GM18520 (cell line): ENCODE results near the gene DQX1.

Source experiments
- ATAC-seq: cut with Tn5 transposase; IDR thresholded peaks from one replicate; pipeline ENCODE4 v1.9.1; 2021; ENCODE audit not compliant: unreplicated experiment

Gene DQX1

DNA sequence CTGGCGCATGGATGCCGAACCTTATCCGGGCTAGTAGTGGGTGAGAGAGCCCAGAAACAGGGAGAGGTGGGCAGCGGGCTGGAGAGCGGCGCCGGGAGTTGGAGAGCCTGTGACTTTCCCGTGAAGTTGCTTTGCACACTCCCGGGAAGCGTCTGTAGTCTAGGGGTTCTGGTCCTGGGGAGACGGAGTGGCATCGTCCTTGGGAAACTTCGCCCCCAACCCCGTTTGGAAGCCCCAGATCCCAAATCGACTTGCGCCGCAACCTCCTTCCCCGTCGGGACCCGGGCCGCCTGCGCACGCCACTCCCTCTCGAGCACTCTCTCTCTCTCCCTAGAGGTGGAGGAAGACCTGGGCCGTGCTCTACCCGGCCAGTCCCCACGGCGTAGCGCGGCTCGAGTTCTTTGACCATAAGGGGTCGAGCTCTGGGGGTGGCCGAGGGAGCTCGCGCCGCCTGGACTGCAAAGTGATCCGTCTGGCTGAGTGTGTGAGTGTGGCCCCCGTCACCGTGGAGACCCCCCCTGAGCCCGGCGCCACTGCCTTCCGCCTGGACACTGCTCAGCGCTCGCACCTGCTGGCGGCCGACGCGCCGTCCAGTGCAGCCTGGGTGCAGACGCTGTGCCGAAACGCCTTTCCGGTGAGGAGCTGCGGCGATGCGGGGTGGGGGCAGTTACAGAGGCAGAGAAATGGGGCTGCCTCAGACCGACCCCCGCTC, 28.9 kb upstream of the DQX1 start:
- ATAC-seq = no peak

DNA sequence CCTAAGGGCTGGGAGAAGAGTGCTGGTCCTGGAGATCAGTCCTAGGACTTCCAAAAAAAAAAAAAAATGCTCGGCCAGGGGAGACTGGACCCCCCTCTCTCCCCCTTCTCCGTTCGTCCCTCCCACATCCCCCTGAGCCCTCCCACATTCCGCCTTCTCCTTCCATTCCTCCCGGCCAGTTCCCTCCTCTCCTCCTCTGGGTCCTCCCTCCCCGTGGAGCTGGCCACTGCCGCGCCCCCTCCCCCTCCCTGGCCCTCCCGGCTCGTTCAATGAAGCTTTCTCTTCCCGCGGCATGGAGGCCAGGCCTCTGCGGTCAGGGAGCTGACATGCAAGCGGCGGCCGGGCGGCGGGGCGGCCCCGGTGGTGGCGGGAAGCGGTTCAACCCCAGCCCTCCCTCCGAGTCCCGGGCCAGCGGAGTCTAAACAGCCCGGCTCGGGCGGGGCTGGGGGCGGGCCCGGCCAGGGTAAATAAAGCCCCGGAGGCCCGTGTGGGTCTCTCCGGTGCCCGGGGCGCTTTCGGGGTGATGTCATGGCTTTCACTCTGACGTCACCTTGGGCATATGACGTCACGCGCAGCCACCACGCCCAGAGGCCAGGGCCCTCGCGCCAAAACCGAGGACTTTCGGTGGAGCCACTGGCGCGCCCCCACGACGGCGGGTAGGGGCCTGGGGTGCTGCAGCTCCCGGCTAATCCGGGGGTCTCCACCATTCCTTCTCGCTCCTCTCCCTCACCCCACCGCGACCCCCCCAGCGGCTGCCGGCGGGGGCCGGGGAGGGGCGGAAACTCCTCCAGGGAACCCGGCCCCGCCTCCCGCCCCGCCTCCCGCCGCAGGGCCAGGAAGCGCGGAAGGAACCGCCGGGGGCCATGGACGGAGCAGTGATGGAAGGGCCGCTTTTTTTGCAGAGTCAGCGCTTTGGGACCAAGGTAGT, 28.1 kb upstream of the DQX1 start, which contains the start of the genes DOK1 and LOXL3:
DOK1 (plus strand) TSS at position 829 of the 928 bp plus-strand sequence; CDS start at position 864, 35 bp downstream.
LOXL3 (minus strand) TSS at position 51 of the 928 bp plus-strand sequence. CDS start 1,308 bp downstream, outside the sequence.
- ATAC-seq = peak; percentile 36

DNA sequence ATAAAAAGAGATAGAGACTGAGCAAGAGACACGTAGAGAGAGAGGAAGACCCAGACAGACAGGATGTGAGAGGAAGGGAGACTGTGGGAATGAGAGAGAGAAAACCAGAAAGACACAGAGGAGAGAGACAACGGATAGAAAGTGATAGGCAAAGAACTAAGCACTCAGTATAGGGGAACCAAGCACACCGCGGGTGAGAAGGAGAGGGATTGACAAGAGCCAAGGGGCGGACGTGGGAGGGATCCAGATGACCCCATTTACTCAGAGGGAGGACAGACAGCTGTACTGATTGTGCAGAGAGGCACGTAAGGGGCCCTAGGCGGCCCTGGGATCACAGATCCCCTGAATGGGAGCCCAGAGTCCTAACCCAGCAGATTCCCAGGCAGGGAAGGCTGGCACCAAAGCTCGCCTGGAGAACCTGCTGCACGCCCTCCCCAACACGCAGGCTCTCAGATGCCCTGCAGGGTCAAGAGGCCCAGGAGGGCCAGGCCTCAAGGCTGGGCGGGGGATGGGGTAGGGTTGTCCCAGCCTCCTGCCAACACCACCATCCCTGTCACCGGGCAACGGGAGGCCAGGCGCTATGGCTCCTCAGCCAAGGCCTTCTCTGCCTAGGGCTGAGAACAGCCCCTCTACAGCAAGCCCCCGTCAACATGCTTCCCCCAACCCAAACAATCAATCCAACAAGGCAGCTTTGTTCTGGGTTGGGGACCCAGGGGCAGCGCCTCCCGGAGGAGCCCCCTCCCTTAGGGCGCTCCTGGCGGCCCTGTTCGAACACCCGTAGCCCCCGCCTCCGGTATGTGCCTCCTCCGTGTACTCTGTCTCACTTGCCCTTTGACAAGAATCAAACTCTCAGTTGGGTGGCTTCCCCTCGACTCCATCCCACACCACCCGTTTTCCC, 27.1 kb upstream of the DQX1 start:
- ATAC-seq = no peak

DNA sequence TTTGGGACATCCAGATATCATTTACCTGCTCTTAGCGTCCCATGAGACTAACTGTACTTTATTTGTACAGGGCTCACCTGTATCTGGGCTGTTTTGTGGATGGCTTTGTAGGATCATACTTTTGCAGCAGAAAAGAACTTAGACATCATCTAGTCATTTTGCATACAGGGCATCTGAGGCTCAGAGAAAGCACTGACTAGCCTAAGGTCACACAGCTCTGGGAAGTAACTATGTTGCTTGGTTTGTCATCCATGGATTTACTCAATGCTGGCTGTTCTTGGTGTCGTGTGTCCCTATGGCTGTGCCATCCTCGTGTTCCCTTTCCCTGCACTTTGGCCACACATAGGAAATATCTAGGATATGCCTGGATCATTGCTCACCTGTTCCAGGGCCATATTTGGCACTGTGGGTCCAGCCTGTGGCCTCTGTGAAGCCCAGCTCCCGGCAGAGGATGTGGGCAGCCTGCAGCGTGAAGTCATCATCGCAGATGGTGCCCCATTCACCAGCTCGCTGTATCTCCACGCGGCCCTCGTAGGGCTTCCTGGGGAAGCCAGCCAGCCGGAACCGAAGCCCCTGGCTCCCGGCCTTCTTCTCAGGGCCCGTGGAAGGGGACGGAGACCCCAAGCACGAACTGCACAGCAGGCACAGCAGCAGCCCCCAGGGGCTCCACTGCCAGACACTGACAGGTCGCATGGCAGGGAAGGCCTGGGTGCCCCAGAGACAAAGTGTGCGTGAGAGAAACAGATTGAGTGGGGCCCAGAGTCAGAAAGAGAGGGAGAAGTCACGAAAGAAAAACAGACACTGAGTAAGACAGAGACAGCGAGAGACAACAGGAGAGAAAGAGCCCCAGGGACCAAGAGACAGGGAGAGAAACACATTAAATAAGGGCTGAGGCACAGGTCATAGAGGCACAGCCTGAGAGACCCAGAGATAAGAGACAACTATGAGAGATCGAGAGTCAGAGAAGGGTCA, 26.2 kb upstream of the DQX1 start:
- no peak for ATAC-seq

DNA sequence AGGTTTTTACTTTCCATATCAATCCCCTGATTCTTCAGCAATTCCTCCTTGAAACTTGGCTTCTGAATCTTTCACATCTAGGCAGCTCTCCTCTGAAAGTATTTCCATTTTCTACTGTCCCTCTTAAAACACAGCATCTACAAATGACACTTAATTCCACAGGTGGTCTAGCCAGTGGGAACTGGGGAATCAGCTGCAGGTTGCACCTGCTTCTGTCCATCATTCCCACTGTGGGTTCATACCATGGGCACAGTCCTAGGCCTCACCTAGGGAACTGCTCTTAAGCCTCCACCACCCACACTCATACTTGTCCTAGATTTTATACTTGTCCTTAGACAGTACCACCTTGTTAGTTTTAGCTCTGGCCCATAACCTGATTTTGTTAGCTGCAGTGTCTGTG, 25.5 kb upstream of the DQX1 start:
- ATAC-seq = no peak

DNA sequence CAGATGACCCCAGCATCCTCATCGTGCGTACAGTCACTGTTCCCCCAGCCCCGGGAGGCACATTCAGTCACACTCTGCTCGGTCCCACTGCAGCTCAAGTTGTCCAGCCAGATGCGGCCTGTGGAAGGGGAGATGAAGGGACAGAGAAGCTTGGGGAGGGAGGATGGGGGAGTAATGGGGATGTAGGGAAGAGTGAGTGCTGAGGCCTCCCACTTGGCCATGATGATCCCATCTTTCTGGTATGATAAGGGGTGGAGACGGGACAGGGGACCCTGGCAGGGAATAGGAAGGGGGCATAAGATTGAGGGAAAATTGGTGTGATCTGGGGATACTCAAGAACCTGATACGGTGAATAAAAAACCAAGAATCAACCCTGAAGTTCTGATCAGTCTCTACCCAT, 24.2 kb upstream of the DQX1 start:
- no peak for ATAC-seq

DNA sequence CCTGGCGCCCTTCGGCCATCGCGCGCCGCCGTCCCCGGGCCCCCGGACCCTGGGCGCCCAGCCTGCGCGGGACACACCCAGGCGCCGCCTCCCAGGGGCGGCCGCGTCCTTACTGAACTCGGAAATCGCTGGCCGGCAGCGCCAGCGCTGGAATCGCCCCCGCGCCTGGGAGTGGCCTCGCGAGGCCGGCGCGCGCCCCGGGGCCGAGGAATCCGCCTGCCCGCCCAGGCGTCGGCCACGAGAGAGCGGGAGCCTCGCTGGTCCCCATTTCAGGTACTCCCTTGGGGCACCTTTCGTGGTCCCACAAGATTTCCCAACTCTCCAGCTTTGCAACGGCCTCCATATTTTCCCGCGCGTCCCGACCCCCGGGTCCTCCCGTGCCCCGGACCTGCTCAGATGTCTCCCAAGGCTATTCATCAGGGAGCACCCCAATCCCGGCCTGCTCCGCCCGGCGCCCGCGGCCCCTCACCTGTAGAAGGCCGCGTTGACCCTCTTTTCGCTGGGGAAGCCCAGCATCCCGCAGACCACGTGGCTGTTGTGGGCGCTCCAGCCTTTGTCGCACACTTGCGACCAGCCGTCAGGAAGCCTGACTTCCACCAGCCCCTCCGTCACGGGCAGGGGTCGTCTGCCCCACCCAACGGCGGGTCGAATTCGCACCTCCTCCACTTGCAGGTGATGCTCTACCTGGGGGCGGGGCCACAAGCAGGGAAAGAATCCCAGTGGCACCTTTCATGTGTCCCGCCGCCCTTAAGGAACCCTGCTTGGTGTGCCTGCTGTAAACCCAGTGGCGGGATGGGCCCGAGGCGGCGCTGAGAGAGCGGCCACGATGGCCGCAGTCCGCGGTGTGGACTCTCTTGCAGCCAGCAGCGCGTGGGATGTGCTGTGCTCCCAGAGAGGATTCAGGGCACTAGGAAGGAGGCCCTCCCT, 23.1 kb upstream of the DQX1 start:
- no peak for ATAC-seq

DNA sequence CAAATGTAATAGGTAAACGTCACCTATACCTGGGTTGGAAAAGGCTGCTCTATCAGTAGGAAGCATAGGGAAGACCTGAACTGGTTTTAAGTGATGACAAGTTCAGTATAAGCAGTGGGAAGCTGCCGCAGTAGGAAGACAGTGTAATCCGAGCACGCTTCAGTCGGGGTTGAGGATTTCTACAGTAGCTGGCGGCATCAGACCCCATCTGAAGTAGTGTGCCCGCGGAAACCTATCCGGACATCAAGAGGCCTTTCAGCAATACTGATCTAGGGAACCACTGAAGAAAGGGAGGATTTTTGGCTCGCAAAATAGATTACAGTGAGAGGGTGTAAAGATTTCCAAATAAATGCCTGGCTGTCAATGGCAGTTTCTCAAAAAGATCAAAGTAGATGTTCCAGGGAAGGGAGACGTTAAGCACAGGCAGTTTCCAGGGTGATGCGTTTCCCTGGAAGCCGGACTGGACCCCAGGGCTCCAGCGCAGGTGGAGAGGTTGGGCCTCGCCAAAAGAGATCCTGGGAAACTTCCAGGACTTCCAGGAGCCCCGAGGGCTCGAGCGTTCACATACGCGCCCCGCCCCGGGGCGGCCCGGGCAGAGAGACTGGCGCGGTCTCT, 22.4 kb upstream of the DQX1 start:
- no peak for ATAC-seq

DNA sequence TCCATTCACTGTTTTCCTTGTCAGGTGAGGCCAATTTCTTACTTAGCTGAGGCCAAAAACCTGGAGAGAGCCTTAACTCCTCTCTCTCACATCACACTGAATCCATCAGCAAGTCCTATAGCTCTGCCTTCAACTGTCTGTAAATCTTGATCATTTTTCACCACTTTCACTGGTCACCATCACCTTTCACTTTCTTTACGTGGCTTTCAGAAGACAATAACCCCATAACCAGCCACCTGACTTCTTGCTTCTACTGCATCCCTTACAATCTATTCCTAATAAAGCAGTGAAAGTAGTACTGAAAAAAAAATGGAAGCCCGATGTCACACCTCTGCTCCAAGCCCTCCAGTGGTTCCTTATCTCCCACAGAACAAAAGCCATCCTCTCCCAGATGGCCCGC, 20.0 kb upstream of the DQX1 start:
- ATAC-seq = no peak

DNA sequence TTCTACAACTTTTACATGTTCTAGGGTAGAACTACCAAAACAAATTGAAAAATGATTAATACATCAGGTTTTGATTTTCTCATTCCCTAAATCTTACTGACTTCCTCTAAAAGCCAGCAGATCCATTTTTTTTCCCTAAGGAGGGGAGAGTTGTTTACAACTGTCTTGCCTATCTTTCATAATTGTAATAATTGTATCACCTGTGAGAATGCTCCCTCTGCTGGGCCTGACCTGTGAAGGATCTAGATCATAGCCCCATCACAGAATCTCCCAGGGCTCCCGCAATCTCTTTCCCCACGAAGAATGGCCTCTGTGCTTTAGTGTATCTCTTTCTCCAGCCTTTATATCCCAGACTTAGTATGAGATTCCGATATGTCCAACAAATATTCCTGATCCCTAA, 18.6 kb upstream of the DQX1 start:
- no peak for ATAC-seq

DNA sequence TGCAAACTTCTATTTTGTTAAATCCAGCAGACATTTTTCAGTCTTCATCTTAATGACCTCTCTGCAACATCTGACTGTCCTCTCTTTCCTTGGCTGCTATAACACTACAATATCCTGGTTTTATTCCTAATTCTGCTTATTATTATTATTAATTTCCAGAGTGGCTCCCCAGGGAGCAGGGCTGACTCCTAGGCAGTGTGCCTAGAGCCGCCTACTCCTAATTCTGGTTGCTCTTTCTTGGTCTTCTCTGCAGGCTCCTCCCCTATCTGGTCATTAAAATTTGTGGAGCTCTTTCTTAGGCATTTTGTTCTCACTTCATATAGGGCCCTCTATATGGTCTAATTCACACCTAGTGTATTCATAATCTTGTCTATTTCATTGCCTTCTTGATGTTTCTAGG, 16.9 kb upstream of the DQX1 start:
- ATAC-seq = no peak

DNA sequence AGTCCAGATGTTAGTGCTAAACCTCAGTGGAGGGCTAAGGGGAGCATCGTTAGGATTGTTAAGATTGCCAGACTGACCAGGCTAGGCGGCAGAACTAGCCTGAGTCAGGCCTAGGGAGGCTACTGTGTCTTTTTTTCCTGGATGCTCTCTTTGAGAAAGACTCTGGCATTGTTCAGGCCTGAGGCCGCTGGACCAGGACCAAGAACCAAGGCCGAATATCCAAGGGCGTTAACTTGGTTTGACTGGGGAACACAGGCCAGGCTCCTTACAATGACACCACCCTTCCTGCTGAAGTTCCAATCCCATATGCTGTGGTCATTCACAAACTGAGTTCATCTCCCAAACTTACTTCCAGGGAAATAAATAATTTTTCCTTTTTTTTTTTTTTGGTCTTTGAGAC, 14.3 kb upstream of the DQX1 start:
- ATAC-seq = no peak

DNA sequence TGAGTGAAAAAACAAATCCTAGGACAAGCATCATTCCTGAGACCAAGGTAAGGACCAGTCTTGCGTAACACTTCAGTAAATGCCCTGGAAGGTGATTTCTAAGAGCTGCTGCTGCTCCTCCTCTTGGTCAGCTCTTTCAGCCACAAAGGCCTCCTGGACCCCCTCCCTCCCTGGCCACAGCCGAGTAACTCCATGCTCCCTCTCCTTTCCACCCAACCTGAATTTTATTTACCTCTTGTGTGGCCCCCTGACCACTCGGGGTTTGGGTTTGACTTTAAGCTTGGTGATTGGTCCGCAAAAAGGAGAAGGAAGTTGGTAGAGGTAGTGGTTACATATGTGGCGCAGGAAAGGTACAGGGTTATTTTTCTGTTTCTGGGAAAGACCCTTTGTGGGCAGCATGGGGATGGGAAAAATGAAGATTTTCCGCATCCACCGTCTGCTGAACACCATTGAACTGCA, 12.9 kb upstream of the DQX1 start:
- ATAC-seq = no peak

DNA sequence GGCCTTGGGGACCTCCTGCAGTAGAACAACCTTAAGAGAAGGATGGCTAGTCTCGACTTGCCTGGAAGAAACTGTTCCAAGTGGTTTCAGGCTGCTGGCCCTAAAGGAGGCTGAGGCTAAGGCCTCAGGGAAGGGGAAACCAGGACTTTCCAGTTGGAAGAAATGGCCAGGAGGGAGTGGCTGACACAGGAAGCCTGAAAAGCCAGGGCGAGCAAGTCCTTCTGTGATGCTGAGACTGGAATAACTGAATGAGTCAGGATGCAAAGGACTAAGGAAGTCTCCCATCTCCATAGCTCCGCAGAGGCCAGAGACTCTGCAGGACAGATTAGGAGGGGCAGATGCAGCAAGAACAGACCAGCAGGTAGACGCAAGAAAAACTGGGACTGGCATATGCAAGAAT, 11.1 kb upstream of the DQX1 start:
- ATAC-seq = no peak

DNA sequence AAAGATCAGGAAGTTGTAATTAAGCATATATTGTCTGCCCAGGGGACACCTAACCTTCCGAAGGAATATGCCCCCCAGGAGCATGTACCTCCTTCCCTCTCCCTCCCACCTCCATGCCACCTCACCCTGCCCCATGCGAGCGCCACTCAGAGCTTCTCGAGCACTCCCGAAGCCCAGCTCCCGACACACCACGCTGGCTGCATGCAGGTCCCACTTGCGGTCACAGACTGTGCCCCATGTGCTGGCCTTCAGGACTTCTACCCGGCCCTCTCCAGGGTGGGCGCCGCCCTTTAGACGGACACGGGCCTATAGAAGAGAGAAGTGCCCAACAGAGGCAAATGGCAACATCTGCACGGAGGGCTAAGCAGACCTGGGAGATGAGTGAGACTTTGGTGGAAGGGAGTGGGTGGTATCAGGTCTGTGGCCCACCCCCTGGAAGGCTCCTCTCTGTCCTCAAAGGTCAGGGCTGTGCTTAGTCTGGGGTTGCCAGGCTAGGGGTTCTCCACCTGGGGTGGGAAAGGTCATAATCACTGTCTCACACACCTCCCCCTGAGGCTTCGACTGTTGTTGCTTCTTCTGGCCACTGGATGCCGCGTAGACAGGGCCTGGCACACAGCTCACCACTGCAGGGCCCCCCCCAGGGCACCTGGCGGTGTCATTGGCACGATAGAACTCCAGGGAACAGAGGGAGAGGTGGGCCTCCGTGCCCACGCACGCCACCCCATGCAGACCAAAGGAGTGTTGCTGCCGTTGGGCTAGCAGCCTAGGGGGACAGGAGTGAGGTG, 10.3 kb upstream of the DQX1 start:
- ATAC-seq = no peak

DNA sequence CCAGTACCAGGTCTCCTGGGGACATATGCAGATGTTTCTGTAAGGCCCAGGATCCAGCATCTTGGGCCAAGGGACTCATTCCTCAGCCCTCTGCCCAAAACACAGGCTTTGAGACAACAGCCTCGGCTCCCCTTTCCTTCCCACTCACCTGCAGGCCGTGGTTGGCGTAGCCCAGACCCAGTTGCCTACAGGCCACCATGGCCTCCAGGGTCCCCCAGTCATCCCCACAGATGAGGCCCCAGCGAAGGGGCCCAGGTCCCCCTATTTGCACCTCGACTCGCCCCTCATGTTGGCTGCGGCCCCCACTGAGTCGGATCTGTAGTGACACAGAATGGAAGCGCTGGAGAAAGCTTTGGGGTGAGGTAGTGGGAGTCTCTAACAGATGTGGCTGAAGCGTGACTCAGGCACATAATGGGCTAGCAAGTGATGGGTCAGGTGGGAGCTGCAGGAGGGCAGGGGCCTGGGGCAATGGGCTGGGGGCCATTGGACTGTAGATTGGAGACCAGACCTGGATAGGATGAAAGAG, 9.5 kb upstream of the DQX1 start:
- no peak for ATAC-seq

DNA sequence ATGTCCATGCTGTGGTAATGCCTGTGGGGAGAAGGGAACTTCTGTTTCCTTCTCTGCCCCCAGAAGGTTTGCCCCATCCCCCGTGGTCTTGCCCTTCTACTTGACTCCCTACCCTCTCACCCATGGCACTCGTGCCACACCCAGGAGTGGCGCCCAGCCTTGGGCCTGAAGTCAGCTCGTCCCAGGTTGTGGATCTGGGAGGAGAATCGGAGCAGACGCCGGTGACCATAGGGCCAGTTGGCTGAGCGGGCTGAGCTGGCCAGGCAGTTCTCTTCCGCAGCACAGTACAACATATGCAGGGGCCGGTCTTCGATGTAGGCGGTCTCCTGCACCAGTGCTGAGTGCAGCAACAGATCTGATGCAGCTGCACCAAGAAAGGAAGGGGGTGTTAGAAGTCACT, 8.4 kb upstream of the DQX1 start:
- ATAC-seq = no peak
